Type B pancreatic cell (in vitro differentiated cells): ENCODE measurements around the gene ZCWPW2. TPM values are rescaled to one million over a fixed set of nuclear protein-coding genes. Genes with fewer than 3 reads are reported as not detected.

Experiments
- DNase-seq: peaks from one replicate; pipeline ENCODE4 v3.0.0; 2021; ENCODE audit warnings: mixed read lengths; ENCODE audit not compliant: unreplicated experiment; ENCODE audit errors: extremely low spot score
- H3K27ac Mint-ChIP-seq: 2 replicates; pipeline ENCODE4 v1.8.0; 2021; ENCODE audit warnings: mild to moderate bottlenecking, mixed read lengths
- H3K27me3 Mint-ChIP-seq: 2 replicates; pipeline ENCODE4 v1.8.0; 2021; ENCODE audit warnings: mixed read lengths
- H3K36me3 Mint-ChIP-seq: 2 replicates; pipeline ENCODE4 v1.8.0; 2021; ENCODE audit warnings: mixed read lengths
- H3K4me1 Mint-ChIP-seq: one replicate; pipeline ENCODE4 v1.8.0; 2021; ENCODE audit warnings: mixed read lengths; ENCODE audit not compliant: unreplicated experiment
- H3K4me3 Mint-ChIP-seq: 2 replicates; pipeline ENCODE4 v1.8.0; 2021; ENCODE audit warnings: mild to moderate bottlenecking, mixed read lengths
- H3K9me3 Mint-ChIP-seq: 2 replicates; pipeline ENCODE4 v1.8.0; 2021; ENCODE audit warnings: mixed read lengths
- CTCF ChIP-seq: fragments of 200-600 bp; sonication (generic); conservative IDR thresholded peaks from 2 replicates; pipeline ENCODE4 v1.5.0; 2021; ENCODE audit warnings: antibody characterized with exemption, mild to moderate bottlenecking
- long read RNA-seq: library from polyadenylated mRNA; unstranded; transcript quantifications from one replicate; pipeline ENCODE4 v2.0.0, GENCODE V29; 2020
- total RNA-seq: library from RNA; stranded (reverse); gene quantifications from 2 replicates; pipeline ENCODE4 v1.2.1, GENCODE V29; 2021; ENCODE audit warnings: low replicate concordance

The ZCWPW2 gene
- total RNA-seq: 0.71 and 0.99 TPM in 2 replicates
- long read RNA-seq, partial matches to known transcripts: 0 of 5 reads
- long read RNA-seq, other reads (novel, unspliced or antisense): 5 of 5 reads

- peak; percentile 96 for DNase-seq
- peak within 1 kb of the TSS; percentile 98 for H3K27ac Mint-ChIP-seq
- peaks cover 35% of the 10 kb centered on the region for H3K4me1 Mint-ChIP-seq
- H3K36me3 Mint-ChIP-seq: peaks cover 8% of the 10 kb centered on the region
- peak within 1 kb of the TSS; percentile 98 for H3K4me3 Mint-ChIP-seq
- H3K27me3 Mint-ChIP-seq: no peaks in the 10 kb centered on the region
- peak; percentile 52 for TF ChIP-seq CTCF
- no peaks in the 10 kb centered on the region for H3K9me3 Mint-ChIP-seq
These were observed at the start of gene ZCWPW2, which contains the start of gene AZI2 for GRCh38 chr3:28348629-28349468. Gene ZCWPW2 (plus strand): TSS chr3:28348721. CDS start chr3:28413069, 64,348 bp downstream. Gene AZI2 (minus strand): TSS chr3:28348824. CDS start chr3:28340617, 8,207 bp downstream.

- H3K27me3 Mint-ChIP-seq: no peaks in the 10 kb centered on the region
These were observed 48.8 kb upstream of the ZCWPW2 start for GRCh38 chr3:28299705-28300104.

GRCh38 chr3:28300345-28300962, 48.1 kb upstream of the ZCWPW2 start:
- no peak for DNase-seq

More at GRCh38 chr3:28299705-28300104, 48.8 kb upstream of the ZCWPW2 start:
- Mint-ChIP-seq H3K4me1 (no peaks in the 10 kb centered on the region), H3K27ac (no peak overlapping the region), H3K36me3 (peaks cover 3% of the 10 kb centered on the region), H3K4me3 (no peak overlapping the region), H3K9me3 (no peaks in the 10 kb centered on the region)
- no peak for TF ChIP-seq CTCF
- DNase-seq: no peak

GRCh38 chr3:28301688-28302087, 46.8 kb upstream of the ZCWPW2 start:
- no peaks in the 10 kb centered on the region for H3K27me3 Mint-ChIP-seq
- H3K4me1 Mint-ChIP-seq: no peaks in the 10 kb centered on the region
- H3K36me3 Mint-ChIP-seq: peaks cover 3% of the 10 kb centered on the region
- TF ChIP-seq CTCF: no peak
- H3K27ac Mint-ChIP-seq: no peak overlapping the region
- H3K9me3 Mint-ChIP-seq: no peaks in the 10 kb centered on the region
- no peak for DNase-seq
- H3K4me3 Mint-ChIP-seq: no peak overlapping the region

More at GRCh38 chr3:28300345-28300962, 48.1 kb upstream of the ZCWPW2 start:
- H3K9me3 Mint-ChIP-seq: no peaks in the 10 kb centered on the region
- H3K4me1 Mint-ChIP-seq: no peaks in the 10 kb centered on the region
- H3K27ac Mint-ChIP-seq: no peak overlapping the region
- H3K27me3 Mint-ChIP-seq: no peaks in the 10 kb centered on the region
- H3K4me3 Mint-ChIP-seq: no peak overlapping the region
- TF ChIP-seq CTCF: no peak
- peaks cover 3% of the 10 kb centered on the region for H3K36me3 Mint-ChIP-seq

- no peaks in the 10 kb centered on the region for H3K4me1 Mint-ChIP-seq
- no peak for TF ChIP-seq CTCF
- no peak overlapping the region for H3K27ac Mint-ChIP-seq
- H3K36me3 Mint-ChIP-seq: no peaks in the 10 kb centered on the region
- H3K27me3 Mint-ChIP-seq: no peaks in the 10 kb centered on the region
- no peak overlapping the region for H3K4me3 Mint-ChIP-seq
- H3K9me3 Mint-ChIP-seq: no peaks in the 10 kb centered on the region
- no peak for DNase-seq
These were observed 40.3 kb upstream of the ZCWPW2 start for GRCh38 chr3:28308196-28308595.
